PC-3 (cell line): ENCODE results near the gene ATP2B2. TPM values are rescaled to one million over a fixed set of nuclear protein-coding genes. Genes with fewer than 3 reads are reported as not detected.

Experiments used
- ATAC-seq: fragments of 200-7000 bp; cut with Tn5 transposase; 2 replicates; pipeline ENCODE4 v1.9.1; 2020; ENCODE audit warnings: mild to moderate bottlenecking, moderate library complexity
- BruUV-seq: library from RNA; stranded (reverse); fragments of 400-500 nt; replicated peaks from 2 replicates; lab custom pipeline; 2021; lab: Mats Ljungman, UMichigan
- CTCF ChIA-PET: fragments of 300-600 bp; sonication (Branson Sonifier 250); formaldehyde crosslinking; loops from one replicate; lab custom pipeline; 2022; ENCODE audit warnings: antibody characterized with exemption; lab: Charles Lee
- POLR2A ChIA-PET: fragments of 300-600 bp; sonication (Branson Sonifier 250); formaldehyde crosslinking; loops from one replicate; lab custom pipeline; 2022; ENCODE audit warnings: antibody characterized with exemption; ENCODE audit not compliant: unreplicated experiment; lab: Charles Lee
- DNase-seq: peaks from one replicate; pipeline ENCODE4 v3.0.0-alpha.2; 2015
- H2AFZ ChIP-seq: fragments of 300-600 bp; sonication (generic); 2 replicates; pipeline ENCODE4 v1.6.0; 2016; ENCODE audit warnings: antibody characterized with exemption, low read length
- H3F3A ChIP-seq: fragments of 300-600 bp; sonication (generic); one replicate; pipeline ENCODE4 v1.6.0; 2017; ENCODE audit warnings: antibody characterized with exemption, low read length, control low read depth, mild to moderate bottlenecking; ENCODE audit not compliant: unreplicated experiment
- H3K27ac ChIP-seq: fragments of 300-600 bp; sonication (generic); 2 replicates; pipeline ENCODE4 v1.5.1; 2016; ENCODE audit warnings: mild to moderate bottlenecking, low read length
- H3K27me3 ChIP-seq: fragments of 300-600 bp; sonication (generic); 2 replicates; pipeline ENCODE4 v1.6.1; 2016; ENCODE audit warnings: low read length, mixed read lengths
- H3K36me3 ChIP-seq: fragments of 300-600 bp; sonication (generic); 2 replicates; pipeline ENCODE4 v1.6.1; 2016; ENCODE audit warnings: low read depth, mixed run types, low read length, mixed read lengths
- H3K4me1 ChIP-seq: fragments of 300-600 bp; sonication (generic); 2 replicates; pipeline ENCODE4 v1.5.1; 2016; ENCODE audit warnings: low read length; ENCODE audit not compliant: insufficient read depth
- H3K4me2 ChIP-seq: fragments of 300-600 bp; sonication (generic); 2 replicates; pipeline ENCODE4 v1.6.0; 2016; ENCODE audit warnings: low read length
- H3K4me3 ChIP-seq: fragments of 300-600 bp; sonication (generic); 2 replicates; pipeline ENCODE4 v1.5.1; 2016; ENCODE audit warnings: mild to moderate bottlenecking, low read length, mixed read lengths
- H3K79me2 ChIP-seq: fragments of 300-600 bp; sonication (generic); 2 replicates; pipeline ENCODE4 v1.6.1; 2017; ENCODE audit warnings: low read length, mixed read lengths
- H3K9ac ChIP-seq: fragments of 300-600 bp; sonication (generic); 2 replicates; pipeline ENCODE4 v1.6.0; 2016; ENCODE audit warnings: mild to moderate bottlenecking, low read length
- H3K9me2 ChIP-seq: fragments of 300-600 bp; sonication (generic); replicated peaks from 2 replicates; pipeline ENCODE4 v1.6.1; 2016; ENCODE audit warnings: mixed run types, low read length, mixed read lengths
- H3K9me3 ChIP-seq: fragments of 300-600 bp; sonication (generic); 2 replicates; pipeline ENCODE4 v1.6.1; 2016; ENCODE audit warnings: low read length, mixed read lengths
- H4K20me1 ChIP-seq: fragments of 300-600 bp; sonication (generic); 2 replicates; pipeline ENCODE4 v1.6.1; 2016; ENCODE audit warnings: low read length, mixed read lengths
- EZH2 ChIP-seq: fragments of 300-600 bp; sonication (generic); IDR thresholded peaks from one replicate; pipeline ENCODE4 v1.6.1; 2017; ENCODE audit warnings: antibody characterized with exemption, mild to moderate bottlenecking, low read length; ENCODE audit not compliant: unreplicated experiment
- EZH2phosphoT487 ChIP-seq: fragments of 300-600 bp; sonication (generic); IDR thresholded peaks from 2 replicates; pipeline ENCODE4 v1.6.1; 2018; ENCODE audit warnings: mild to moderate bottlenecking, antibody characterized with exemption, low read length, borderline replicate concordance
- intact Hi-C: fragments of 100-400 bp; cut with micrococcal nuclease; formaldehyde crosslinking; loops from 2 replicates; pipeline ENCODE4 v1.9.0; 2023
- total RNA-seq: library from RNA; depleted of rRNA; stranded (reverse); fragments of >200 nt; gene quantifications from 2 replicates; pipeline ENCODE4 v1.2.3, GENCODE V29; 2014
- TF ChIP-seq, protein P1 (sequence below): fragments of 300-600 bp; sonication (generic); conservative IDR thresholded peaks from 2 replicates; pipeline ENCODE4 v1.5.1; 2017; ENCODE audit warnings: antibody characterized with exemption, low read depth, mild to moderate bottlenecking, low read length

Gene ATP2B2
- total RNA-seq, 1 experiment from 2014 or later, result not detected

DNA sequence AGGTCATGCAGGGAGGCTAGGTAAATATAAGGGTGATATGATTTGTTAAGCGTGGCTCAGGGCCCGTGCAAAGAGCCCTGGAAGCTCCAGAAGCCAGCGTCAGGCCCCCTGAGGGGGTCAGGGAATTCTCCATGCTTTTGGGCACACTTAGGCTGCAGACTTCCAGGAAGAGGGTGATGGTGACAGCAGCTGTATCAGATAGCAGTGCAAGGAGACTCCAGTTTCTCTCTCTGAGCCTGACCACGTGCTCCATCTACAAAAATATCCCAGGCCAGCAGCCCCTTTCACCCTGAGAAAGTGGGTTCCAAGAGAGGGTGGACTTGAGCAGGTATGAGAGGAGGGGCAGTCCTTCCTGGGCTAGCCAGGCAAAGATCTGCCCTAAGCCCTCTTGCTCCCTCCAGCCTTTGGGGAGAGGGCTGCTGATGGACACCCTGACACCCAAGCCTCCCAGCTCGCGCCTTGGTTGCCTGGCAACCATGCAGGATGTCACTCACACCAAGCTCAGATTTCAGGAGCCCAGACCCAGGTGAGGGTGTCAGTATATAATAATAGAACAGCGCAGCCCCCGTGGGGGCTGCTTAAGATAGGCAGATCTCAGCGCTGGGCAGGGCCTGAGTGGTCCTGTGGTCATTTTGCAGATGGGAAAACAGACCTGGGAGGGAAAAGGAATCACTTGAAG is 35.8 kb downstream of the ATP2B2 start:
- Histone ChIP-seq H2AFZ (no peak overlapping the region), H3K9me3 (no peaks in the 10 kb centered on the region), H3K4me1 (no peaks in the 10 kb centered on the region), H3F3A (no peaks in the 10 kb centered on the region), H3K36me3 (no peaks in the 10 kb centered on the region), H4K20me1 (no peaks in the 10 kb centered on the region), H3K27ac (no peak overlapping the region), H3K27me3 (peaks cover 46% of the 10 kb centered on the region), H3K9me2 (no peaks in the 10 kb centered on the region), H3K4me2 (no peak overlapping the region), H3K79me2 (no peaks in the 10 kb centered on the region), H3K9ac (no peak overlapping the region), H3K4me3 (no peak overlapping the region)
- ChIA-PET CTCF (no interaction called here), POLR2A (interaction anchor here (0.6 kb wide), 1 partner anchor 112 kb away, joined by 4 read pairs; no protein-coding TSS in a partner anchor)
- intact Hi-C loops, result no loop called here
- TF ChIP-seq, protein P1, sequence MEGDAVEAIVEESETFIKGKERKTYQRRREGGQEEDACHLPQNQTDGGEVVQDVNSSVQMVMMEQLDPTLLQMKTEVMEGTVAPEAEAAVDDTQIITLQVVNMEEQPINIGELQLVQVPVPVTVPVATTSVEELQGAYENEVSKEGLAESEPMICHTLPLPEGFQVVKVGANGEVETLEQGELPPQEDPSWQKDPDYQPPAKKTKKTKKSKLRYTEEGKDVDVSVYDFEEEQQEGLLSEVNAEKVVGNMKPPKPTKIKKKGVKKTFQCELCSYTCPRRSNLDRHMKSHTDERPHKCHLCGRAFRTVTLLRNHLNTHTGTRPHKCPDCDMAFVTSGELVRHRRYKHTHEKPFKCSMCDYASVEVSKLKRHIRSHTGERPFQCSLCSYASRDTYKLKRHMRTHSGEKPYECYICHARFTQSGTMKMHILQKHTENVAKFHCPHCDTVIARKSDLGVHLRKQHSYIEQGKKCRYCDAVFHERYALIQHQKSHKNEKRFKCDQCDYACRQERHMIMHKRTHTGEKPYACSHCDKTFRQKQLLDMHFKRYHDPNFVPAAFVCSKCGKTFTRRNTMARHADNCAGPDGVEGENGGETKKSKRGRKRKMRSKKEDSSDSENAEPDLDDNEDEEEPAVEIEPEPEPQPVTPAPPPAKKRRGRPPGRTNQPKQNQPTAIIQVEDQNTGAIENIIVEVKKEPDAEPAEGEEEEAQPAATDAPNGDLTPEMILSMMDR, result no peak
- no peak for TF ChIP-seq EZH2
- TF ChIP-seq EZH2phosphoT487, result no peak
- DNase-seq, result no peak
- no TSS peak for BruUV-seq
- no peak for ATAC-seq

DNA sequence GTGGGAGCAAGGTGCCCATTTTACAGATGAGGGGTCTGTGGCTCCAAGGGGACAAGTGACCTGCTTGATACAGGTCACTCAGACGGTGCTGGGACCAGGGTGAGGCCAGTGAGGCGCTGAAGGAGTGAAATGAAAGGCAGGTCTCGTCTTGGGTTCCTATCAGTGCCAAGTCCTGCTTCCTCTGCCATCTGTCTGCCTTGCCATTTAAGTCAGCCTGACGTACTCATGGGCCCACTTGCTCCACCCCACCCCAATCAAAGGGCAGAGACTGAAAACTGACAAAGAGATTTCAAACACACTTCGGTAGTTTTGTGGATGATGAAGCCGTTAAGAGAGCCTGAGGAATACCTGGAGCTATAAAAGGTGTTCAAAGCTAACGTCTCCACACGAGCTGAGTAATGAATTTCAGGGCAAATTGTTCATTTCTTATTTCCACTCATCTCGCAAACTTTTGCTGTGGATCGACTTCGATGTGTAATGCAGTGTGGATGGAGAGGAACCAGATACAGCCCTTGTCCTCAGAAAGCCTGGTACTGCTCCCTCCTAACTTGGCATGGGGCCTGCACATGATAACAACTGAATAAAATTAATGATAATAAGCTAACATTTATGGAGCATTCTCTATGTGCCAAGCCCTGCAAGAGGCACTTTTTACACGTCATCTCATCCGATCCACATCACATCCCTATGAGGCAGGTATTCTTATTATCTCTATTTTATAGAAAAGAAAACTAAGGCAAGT is 36.6 kb downstream of the ATP2B2 start:
- H3K9me2 ChIP-seq, result no peaks in the 10 kb centered on the region
- H3K9me3 ChIP-seq, result no peaks in the 10 kb centered on the region
- BruUV-seq, result no TSS peak
- no peak overlapping the region for H3K27ac ChIP-seq
- no peak overlapping the region for H2AFZ ChIP-seq
- TF ChIP-seq EZH2 (no peak), EZH2phosphoT487 (no peak)
- TF ChIP-seq, protein P1, result no peak
- ATAC-seq (no peak), DNase-seq (no peak)
- intact Hi-C loops, result no loop called here
- H3K27me3 ChIP-seq, result peaks cover 46% of the 10 kb centered on the region
- H3K9ac ChIP-seq, result no peak overlapping the region
- POLR2A ChIA-PET, result no interaction called here
- no peaks in the 10 kb centered on the region for H3K79me2 ChIP-seq
- H3K4me3 ChIP-seq, result no peak overlapping the region
- CTCF ChIA-PET, result no interaction called here
- H3F3A ChIP-seq, result no peaks in the 10 kb centered on the region
- H4K20me1 ChIP-seq, result no peaks in the 10 kb centered on the region
- H3K4me2 ChIP-seq, result no peak overlapping the region
- no peaks in the 10 kb centered on the region for H3K4me1 ChIP-seq
- no peaks in the 10 kb centered on the region for H3K36me3 ChIP-seq
